GM15510 (cell line): ENCODE results near the gene ANKRD33.

ENCODE experiments used
- POLR2A ChIP-seq: IDR thresholded peaks from 3 replicates; pipeline ENCODE4 v1.6.1; 2011; ENCODE audit warnings: borderline replicate concordance; ENCODE audit not compliant: insufficient read length; ENCODE audit errors: extremely low read depth

ANKRD33 gene, protein sequence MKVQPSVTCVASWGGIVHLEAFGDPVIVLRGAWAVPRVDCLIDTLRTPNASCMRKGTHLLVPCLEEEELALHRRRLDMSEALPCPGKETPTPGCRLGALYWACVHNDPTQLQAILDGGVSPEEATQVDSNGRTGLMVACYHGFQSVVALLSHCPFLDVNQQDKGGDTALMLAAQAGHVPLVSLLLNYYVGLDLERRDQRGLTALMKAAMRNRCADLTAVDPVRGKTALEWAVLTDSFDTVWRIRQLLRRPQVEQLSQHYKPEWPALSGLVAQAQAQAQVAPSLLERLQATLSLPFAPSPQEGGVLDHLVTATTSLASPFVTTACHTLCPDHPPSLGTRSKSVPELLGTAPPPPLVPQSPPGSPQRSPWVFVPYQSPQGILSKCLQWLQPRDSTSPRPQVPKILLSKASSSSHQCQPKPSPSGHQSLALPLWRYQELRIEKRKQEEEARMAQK

DNA sequence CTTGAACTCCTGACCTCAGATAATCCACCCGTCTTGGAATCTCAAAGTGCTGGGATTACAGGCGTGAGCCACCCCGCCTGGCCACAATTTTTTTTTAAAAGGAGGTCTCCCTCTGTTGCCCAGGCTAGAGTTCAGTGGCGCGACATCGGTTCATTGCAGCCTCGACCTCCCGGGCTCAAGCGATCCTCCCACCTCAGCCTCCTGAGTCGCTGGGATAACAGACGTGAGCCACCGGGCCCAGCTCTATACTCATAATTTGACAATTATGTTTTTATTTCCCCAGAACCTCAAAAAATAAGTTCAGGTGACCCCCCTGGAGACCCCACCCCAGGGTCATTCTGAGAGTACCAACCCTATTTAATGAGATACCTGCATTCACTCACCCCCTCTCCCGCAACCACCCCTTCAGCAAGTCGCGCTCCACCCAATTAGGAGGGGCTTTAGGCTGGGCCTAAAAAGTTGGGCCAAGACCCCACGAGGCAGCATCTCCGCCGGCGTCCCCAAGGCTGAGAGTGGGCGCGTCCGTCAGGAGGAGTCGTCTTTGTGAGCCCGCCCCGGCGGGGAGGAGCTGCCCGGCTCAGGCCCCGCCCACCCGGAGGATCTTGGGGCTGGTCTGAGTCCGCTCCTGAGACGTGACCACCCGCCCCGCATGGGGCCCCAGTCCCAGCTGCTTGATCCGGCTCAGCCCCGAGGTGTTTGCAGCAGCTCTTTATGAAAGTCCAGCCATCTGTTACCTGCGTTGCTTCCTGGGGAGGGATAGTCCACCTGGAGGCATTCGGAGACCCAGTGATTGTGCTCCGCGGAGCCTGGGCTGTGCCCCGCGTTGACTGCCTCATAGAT, at the start of gene ANKRD33:
Gene ANKRD33 (plus strand): TSS at position 628 of the 840 bp plus-strand sequence. CDS start 84 bp downstream, at position 712.
- no peak for TF ChIP-seq POLR2A

DNA sequence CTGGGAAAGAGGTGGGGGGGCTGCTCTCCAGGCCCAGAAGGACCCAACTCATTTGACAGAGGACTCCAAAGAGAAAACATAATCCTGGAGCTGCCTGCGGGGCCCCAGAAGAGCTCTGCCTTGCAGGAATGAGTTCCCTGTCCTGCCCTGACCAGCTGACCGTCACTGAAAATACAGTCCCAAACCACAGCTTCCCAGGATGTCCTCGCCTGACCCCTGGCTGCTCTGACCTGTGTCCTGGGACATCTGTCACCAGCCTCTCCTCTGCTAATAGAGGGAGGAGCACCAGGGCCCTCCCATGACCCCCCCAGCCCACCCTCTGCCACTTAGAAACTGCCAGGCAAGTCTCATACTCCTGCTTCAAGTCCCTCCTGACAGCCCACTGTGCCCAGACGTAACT, 49.1 kb upstream of the ANKRD33 start:
- TF ChIP-seq POLR2A: no peak

DNA sequence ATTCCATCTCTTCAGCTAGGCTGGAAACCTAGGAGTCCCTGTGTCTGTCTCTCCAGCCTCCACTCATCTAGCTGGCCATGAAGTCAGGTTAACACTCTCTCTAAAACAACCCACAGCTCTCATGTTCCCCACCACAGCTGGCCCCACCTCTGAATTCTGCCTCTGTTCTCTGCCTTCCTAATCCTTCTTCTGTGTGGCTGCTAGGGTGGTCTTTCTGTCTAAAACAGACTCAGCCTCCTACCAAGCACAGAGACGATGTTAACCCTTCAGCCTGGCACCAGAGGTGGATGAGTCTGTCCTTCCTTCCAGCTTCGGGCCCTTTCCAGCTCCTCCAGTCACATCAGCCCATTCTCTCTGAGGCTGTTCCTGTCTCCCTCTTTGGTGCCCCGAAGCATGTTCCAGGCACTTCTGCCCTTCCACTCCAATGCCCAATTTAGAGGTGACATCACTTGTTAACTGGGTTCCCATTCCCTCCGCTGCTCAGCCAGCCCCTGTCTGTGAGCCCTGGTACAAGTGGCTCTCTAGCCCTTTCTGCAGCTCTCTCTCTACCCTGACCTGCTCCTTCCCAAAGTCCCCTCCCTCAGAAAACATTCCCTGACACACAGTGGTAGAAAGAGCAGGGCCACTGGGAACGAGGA, 48.5 kb upstream of the ANKRD33 start:
- no peak for TF ChIP-seq POLR2A

DNA sequence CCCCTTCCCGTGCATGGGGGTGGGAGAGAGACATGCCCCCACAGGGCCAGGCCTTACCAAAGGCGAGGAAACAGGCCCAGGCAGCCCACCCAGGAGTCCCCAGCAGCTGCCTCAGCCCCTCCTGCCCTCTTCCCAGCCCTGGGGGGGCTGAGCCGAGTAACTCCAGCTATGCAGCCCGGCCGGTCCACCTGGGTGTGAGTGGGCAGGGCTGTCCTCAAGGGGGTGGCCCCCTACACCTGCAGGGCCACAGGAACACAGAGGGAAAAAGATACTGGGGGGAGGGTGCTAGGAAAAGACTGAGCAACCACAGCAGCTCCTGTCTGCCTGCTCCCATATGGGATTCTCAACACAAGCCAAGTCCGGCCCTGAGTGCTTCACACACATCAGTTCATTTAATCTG, 46.9 kb upstream of the ANKRD33 start:
- no peak for TF ChIP-seq POLR2A

DNA sequence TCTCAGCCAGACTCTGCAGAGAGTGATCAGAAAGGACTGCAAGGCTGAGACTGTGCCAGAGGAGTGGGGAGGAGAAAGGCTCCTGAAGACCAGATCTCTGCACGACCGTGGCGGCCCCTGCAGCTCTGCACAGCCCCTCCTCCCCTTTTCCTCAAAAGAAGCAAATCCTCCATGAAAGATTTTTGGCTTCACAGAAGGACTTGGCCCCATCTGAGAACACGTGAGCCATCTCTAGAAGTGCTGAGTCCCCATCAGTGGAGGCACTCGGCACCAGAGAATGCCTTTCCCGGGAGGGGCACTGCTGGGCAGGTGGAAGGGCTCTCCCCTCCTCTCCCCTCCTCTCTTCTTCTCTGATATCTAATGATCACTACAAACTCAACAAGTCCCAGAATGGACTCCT, 46.2 kb upstream of the ANKRD33 start:
- TF ChIP-seq POLR2A: no peak

DNA sequence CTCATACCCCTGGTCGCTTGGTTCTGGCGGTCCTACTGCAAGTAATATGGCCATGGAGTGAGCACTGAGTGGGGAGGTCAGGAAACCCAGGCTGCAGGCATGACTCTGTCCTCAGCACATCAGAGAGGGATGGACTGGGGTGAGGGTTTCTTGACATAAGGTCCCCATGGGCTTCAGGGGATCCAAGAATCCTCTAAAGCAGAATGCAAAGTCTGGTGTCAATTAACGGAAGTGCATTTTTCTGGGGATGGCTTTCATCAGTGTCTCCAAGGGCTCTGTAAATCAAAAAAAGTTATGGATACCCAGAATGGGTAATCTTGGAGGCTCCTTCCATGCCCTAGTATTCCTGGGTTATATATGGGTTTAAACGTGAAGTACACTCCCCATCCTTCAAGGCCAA, 43.0 kb upstream of the ANKRD33 start:
- no peak for TF ChIP-seq POLR2A

DNA sequence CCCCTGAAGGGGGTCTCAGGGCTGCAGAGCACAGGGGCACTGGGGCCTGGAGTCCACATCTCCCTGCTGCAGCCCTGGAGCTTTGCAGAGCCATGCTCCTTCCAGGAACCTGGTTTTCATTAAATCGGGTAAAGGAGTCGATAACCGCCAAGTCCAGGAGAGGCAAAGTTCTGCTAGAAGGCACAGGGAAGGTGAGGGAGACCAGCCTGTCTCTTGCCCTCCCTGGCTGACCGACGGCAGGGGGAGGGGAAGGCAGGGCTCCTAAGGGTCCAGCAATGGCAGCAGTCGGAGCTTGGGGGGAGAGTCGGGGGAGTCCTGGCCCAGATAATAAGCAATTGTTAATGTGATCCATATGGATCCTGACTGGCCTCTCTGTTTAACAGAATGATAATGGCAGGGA, 42.4 kb upstream of the ANKRD33 start:
- TF ChIP-seq POLR2A: no peak

DNA sequence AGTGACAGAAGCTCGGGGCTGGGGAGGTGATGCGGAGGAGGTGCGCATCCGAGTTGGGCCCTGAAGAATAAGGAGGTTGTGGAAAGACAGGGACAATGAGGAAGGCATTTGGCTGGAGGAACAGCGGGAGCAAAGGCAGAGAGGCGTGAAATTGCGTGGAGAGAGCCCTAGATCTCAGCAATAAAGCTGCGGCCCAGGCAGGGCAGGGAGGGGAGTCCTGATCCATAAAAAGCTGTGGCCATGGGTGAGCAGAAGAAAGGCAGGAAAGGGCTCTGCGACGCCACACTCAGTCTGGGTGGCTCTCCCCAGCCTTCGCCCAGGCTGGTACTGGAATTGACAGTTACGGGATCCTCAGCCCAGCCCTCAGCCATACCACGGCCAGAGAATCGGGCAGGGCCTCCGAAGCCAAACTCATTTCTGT, 41.6 kb upstream of the ANKRD33 start:
- no peak for TF ChIP-seq POLR2A

DNA sequence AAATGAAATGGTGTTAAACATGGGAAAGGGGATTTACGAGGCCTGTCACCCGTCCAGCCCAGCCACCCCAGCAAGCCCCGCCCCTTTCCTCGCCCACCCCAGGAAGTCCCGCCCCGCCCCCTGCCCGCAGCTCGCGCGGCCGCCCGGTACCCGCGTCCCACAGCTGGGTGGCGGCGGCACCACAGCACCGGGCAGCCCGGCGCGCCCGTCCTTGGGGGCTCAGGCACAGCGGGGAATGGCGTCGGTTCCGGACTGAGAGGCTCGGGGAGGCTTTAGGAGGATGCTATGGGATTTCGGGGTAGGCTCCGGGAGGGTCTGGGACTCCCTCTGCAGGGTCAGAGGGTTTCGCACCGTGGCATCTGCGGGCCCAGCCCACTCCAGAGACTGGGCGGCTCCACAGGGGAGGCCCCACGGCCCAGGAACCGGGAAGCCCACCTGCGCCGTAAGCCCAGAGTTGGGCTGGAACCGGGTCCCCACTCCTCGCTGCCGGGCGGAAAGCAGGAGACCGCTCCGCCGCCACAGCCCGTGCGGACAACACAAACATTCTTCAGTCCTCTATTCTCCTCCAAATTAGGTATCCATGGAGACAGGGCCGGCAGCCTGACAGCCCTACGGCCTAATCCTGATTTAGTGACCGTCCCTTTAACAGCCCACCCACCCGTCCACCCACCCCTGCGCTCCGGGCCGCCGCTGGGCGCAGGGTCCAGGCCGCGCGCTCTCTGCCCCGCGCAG, 40.8 kb upstream of the ANKRD33 start:
- TF ChIP-seq POLR2A: no peak

DNA sequence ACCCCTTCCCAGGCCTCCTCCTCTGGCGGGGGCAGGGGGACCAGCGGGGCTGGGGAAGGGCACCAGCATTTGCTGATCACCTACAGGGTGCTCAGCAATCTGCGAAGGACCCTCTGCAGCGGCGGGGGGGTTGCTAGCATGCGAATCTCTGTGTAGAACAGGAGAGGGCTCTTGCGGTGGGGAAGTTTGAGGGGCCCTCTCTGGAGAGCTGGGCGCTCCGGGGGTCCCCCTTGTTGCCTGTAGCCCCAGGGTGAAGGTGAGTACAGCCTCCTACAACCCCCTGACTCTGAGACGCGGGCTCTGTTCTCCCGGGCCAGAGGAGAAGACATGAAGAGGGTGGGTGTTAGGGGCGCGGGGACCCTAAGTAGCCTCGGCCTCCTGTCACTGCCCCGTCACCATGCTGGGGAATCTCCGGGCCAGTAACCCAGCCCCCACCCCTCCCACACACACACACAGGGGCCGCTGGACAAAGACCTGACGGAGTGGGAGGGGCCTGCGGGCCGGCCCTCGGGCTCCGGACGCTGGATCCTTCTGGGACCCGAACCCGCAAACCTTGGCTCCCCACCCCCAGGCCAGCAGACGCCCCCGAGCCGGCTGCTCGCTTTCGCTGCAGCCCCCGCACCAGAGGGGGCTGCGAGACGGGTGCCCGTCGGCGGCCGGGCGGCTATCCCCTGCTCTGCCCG, 40.1 kb upstream of the ANKRD33 start:
- no peak for TF ChIP-seq POLR2A

DNA sequence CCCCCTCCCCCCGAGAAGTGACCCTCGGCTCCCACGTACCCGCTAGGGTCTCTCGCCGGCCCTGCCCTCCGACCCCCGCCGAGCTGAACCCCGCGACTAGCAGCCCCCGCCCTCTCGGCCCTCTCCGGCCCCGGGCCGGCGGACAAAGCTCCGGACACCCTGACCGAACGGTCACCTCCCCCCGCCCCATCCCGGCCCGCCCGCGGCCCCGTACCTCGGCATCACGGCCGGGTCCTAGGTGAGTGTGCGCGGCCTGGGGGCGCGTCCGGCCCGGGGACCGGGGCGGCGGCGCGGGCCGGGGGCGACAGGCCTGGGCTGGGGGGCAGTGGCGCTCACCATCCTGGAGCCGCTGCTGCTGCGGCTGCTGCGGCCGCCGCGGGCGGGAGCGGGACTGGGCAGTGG, 39.6 kb upstream of the ANKRD33 start, which contains the start of gene FIGNL2:
Gene FIGNL2 (minus strand): TSS at position 393 of the 402 bp plus-strand sequence. CDS start 26,305 bp downstream, outside the sequence.
- no peak for TF ChIP-seq POLR2A

DNA sequence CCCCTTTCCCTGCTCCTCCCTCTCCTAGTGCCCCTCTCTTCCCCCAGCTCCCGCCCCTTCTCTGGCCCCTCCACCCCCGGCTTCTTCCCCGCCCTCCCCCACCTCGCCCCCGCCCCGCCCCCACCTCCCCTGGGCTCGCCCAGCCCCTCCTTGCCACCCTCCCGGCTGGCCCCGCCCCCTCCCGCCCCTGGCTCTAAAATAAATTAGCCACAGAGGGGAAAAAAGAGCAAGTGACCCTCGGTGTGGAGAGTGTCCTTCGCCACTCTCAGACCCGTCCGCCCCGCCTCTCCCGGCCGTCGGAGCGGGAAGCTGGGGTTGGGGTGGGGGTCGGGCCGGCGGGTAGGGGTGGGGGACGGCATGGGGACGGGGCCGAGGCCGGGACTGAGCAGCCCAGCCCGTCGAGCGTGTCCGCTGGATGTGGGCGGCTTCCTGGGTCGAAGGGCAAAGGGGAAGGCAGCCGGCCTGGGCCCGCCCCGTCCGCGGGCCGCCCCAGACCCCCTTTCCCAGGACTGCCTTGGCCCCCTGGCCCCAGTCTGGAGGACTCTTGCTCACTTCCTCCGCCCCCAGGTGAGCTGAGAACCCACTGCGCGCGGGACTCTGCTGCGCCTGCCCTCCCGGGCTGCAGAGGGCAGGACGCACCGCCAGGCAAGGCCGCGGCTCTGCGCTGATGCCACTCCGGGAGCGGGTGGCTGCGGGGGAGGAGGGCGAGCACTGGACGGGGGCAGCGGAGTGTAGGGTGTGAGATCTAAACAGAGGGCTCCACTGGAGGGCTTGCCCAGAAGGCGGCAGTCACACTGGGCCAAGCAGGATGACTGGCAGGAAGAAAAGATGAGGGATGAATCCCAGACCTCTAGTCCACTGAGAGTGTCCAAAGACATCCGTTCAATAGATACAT, 38.8 kb upstream of the ANKRD33 start:
- no peak for TF ChIP-seq POLR2A
